HepG2 (cell line): Measurements from ENCODE around the gene EIF1.

ENCODE experiments used
- ATF1 ChIP-seq: IDR thresholded peaks from 2 replicates; pipeline ENCODE4 v1.6.1; 2016; ENCODE audit warnings: mild to moderate bottlenecking, control low read depth
- GMEB2 ChIP-seq: IDR thresholded peaks from 2 replicates; pipeline ENCODE4 v1.6.1; 2016; ENCODE audit warnings: missing biosample characterization, missing genetic modification reagents, low read depth
- SRSF9 ChIP-seq: fragments of 200-400 bp; formaldehyde crosslinking; IDR thresholded peaks from 2 replicates; pipeline ENCODE4 v1.6.1; 2018; ENCODE audit warnings: borderline replicate concordance, mild to moderate bottlenecking, low read depth, low read length; ENCODE audit not compliant: insufficient read depth, poor library complexity, severe bottlenecking

- TF ChIP-seq GMEB2 (CRISPR knock-in tag) (no peak), SRSF9 (no peak), ATF1 (CRISPR knock-in tag) (no peak)
Observed at GRCh38 chr17:41736983-41737679, 48.4 kb downstream of the EIF1 start.
